Renal pelvis (tissue), 4 donors: Measurements from ENCODE around the gene SARDH. TPM values are rescaled to one million over a fixed set of nuclear protein-coding genes. Genes with fewer than 3 reads are reported as not detected.

ENCODE experiments used
- DNase-seq: peaks from one replicate; pipeline ENCODE4 v3.0.0-alpha.2; 2013
- polyA plus RNA-seq, 3 donors: library from polyadenylated mRNA; unstranded; fragments of 120-200 nt; gene quantifications; one replicate each; pipeline ENCODE4 v1.2.1, GENCODE V29; 2013; ENCODE audit not compliant: insufficient read length in 3 of 3

The SARDH gene
- polyA plus RNA-seq, 3 donors, result 12.9 to 14.8 (median 13.1) TPM

DNA sequence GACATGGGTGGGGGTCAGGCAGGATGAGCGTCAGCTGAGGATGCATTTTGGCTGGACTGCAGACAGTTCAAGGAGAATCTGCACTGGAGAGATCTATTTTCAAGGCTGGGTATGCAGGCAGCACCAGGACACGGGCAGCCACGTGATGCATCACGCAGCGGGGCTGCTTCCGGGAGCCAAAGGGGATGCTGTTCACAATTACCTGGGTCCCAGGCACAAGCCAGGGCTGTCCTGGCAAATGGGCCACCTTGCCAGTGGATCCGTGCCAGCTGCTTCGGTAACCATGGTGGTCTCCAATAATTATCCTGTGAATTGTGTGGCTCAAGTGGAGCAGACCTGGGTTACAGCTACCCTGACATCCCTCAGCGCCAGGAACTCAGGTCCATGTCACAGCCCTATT, 84.5 kb downstream of the SARDH start:
- DNase-seq, result no peak

DNA sequence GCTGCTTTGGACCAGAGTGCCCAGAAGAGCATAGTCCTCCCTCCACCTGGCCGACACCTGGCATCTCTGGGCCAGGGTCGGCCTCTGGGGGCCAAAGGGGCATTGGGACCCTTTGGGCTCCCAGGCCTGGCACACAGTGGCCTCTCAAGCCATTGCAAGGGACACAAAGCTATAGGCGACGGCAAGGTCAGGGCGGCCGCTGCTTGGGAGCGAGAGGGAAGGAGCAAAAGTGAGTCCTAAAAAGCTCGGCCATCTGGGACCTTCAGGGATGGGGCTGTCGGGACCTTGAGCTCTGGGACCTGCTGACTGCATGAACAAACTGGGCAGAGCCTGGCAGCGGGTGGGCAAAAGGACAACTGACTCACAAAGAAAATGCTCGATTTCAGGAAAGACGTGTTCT, 88.1 kb downstream of the SARDH start:
- DNase-seq, result no peak

DNA sequence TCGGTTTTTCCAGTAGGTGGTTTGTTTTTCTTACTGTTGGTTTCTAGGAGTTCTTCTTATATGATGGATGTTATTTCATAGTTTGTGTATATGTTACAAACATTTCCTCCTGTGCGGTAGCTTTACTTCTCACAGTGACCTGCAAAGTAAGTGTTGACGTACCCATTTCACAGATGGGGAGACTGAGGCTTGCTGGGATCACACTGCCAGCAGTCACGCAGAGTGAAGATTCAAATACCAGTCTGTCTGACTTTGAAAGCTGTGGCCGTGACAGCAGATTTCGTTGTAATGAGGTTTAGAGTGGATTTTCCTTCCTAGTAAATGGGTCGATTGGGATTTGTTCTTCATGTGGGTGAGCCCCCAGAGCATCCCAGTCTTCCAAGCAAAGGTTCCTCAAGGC, 89.0 kb downstream of the SARDH start:
- no peak for DNase-seq

DNA sequence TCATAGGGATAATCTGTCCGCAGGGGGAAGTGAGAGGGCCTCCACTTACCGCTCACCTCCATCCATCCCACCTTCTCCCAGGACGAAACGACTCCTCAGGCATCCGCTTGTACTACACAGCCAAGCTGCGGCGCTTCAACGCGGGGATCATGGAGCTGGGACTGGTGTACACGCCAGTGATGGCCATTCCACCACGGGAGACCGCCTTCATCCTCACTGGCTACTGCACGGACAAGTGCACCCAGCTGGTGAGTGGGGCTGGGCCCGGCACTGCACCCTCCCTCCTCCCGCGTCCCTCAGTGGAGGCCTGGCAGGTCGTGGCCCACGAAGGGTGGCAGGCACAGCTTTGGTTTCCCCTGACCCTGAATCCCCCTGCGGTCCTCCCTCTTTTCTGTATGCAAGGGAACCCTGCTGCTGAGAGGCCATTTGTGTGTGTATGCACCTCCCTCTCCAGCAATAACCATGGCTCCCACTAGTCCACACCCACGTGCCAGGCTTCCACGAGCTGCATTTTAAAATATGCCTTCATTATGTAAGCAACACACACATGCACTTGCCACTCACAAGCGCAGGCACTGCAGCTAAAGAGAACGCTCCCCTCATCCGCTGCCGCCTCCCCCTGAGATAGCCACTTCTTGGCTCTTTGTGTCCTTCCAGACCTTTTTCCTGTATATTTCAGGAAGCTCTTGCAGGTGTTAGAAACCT, 90.2 kb downstream of the SARDH start:
- no peak for DNase-seq

DNA sequence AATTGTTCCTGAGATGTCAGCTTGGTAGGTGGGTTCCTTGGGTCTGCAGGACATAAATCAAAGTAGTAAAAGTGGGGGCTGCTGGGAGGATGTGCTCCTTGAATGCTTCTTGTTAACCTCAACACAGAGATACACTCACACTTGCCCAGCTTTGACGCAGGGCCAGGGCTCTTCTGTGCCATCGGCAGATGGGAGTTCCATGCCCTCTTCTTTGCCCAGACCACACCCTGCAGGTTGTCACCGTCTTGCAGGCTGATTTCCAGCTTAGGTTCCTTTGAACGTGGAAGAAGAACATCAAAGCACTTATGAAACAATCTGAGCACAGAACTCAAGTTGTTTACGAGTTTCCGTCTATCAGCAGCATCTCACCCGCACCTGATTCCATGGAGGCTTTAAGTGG, 91.0 kb downstream of the SARDH start:
- no peak for DNase-seq

DNA sequence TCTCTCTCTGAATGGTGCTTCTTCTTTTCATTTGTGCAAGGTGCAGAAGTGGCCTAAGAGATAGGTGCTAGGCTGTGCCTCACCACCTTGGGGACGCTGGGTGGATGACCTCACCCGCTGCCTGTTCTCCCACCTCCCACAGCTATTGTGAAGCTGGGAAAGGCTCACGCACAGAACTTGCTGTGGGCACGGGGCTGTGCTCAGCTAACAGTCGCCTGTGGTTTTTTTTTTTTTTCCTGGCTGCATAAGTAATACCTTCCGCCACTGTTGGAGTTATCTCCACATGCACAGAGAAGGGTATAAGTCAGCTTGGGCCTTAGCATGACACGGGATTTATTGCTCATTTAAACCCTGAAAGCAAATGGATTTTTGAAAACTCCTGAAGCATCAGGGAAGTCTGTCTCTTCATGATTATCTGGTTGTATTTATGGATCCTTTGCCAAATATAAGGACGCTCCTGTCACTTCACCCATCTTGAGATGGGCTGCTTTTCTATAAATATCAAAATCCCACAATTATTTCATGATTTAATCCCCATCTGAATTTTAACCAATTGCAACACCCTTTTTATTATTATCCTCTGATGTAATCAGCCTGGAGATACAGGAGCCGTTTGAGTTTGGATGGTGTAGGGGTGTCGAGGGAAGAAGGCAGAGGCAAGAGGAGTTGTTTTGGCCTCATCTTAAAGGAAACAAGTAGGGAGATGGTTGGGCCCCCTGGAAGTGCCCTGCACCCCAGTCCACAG, 93.0 kb downstream of the SARDH start:
- DNase-seq, result no peak

DNA sequence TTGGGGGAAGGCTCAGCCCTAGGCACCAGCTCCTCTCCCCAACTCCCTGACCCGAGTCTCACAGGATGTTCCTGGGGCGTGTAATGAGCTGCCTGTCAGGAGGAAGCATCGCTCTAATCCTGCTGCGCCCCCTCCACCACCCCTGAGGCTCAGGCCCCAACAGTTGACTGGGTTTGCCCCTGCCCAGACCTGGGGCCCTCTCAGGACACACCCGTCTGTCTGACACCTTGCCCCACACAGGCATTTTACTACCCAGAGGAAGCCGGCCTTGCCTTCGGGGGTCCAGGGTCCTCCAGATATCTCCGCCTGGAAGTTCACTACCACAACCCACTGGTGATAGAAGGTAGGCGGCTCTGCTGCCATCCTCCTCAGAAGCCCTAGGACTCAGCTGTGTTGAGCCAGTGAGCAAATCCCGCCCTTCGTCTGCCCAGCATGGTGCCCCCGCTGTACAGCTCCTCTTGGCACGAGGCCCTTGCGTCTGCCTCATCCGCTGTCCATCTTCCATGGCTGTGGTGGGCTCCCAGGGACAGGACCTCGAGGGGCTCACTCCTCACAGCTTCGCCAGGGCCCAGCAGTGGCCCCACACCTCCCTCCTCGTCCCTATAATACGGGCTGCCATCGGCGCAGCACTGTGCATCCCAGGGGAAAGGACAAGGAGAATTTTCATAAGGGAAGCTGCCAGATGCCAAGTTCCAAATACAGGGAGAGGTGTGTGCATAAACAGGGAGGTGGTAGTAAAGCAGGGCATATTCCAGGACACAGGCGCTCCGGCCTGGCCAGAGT, 94.0 kb downstream of the SARDH start:
- DNase-seq, result no peak

DNA sequence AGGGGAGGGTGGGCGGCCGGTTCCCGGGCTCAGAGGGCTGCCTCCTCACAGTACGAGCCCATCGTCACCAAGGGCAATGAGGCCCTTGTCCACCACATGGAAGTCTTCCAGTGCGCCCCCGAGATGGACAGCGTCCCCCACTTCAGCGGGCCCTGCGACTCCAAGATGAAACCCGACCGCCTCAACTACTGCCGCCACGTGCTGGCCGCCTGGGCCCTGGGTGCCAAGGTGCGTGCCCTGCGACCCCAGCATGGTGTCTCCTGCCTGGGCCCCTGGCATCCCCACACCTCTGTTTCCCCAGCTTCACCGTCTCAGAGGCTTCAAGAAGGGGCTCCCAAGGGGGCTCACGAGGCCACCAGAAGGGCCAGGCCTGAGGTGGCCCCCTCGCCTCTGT, 94.8 kb downstream of the SARDH start:
- DNase-seq, result no peak

DNA sequence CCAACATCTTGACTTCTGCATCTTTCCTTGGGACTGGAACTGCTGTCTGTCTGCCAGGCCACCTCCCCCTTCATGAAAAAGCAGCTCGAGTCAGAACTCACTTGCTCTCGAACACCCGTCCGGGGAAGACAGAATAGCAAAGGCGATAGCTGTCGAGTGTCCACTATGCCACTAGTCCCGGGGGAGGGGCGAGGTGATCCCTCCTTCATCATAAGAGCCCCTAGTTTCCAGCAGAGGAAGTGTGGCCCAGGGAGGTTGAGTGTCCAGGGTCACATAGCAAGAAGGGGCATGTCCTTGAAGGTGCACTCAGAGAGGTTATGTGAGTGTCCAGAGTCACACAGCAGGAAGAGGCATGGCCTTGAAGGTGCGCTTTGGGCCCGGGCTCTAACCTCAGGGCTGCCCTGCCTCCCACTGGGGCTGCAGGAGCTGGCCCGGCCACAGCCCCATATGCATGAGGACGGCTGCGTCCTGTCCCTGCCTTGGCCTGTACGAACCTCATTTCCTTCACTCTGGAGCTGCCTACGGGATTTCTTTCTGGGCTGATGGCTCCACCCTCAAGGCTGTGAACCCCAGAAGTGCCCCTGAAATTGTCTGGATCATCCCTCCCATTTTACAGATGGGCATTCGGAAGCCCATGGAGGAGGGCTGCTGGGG, 95.3 kb downstream of the SARDH start:
- no peak for DNase-seq

DNA sequence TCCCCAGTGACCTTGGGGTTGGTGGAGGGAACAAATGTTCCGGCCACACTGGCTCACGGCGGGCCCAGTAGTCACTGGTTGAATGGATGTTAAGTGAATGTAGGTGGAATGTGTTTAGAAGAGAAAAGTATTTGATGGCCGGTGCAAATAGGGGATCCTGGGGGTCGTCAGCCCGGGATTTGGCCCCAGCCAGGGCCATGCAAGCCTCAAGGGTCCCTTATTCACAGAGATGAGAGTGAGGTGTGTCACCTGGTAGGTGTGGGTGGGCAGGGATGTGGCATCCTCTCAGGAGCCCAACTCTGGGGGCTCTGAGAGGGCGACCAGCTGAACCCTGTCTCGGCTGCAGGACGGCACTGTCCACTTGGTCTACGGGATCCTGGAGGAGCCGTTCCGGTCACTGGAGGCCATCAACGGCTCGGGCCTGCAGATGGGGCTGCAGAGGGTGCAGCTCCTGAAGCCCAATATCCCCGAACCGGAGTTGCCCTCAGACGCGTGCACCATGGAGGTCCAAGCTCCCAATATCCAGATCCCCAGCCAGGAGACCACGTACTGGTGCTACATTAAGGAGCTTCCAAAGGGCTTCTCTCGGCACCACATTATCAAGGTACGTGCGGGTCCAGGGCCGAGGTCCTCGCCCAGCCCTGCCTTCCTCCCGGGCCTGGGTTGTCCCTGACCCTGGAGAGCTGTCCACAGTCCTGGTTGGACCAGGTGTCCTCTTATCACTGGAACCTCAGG, 96.1 kb downstream of the SARDH start:
- no peak for DNase-seq

DNA sequence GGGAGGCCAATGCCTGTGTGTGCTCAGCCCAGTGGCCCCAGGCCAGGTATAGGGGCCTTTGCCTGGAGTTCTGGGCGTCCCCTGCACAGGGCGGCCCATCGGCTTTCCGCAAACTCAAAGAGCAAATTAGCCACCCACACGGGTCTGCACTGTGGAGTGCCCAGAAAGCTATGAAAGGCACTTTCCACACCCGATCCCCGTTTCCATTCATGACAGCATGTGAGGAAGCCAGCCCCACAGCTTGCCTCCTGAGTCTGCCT, 96.8 kb downstream of the SARDH start:
- DNase-seq, result no peak

DNA sequence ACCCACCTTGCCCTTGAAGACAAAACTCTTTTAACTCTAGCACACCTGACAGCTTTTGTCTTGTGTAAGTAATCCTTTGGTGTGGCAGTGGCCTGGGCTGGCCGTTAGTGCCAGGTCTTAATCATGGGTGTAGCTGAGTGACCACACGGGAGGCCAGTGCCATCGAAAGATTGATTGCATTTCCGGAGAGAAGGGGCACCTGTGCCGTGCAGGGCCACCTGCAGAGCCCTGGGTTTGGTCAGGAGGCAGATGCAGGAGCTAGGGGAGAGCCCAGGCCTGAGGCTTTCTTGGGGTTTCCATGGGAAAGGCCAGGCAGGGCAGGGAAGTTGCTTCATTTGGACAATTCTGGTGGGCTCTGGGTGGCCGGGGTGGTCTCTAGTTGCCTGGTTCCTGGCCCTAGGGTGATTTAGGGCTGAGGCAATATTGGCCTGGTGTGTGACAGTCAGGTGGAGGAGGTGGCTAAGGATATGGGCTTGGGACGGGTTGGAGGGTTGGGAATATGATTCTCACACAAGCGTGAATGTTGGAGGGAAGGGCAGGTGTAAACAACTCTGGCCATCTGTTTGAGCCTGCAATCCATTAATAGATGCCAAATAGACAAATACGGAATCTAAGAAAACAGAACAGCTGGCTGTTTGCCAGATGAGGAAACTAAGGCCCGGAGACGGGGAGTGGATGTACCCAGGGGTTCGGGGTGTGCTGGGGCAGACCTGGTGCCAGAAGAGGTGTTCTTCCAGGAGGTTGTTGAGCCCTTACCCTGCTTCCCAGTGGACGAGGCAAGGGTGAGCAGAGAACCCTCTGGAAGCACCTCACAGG, 97.4 kb downstream of the SARDH start:
- no peak for DNase-seq

DNA sequence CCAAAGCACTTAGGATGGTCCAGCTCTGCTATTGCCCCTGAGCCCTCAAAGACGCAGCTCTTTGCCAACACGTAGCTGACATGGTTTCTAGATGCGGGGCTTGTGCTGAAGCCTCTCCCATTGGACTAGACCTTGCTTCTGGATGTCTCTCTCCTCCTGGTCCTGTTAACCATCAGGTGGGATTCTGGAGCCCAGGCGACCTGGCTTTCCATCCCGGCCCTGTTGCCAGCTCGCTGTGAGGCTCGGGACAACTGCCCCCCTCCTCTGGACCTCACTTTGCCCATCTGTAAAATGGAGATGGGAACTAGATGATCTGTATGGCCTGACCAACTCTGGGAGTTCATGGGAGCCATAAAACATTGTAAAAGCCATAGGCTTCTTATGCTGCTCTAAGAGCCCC, 98.0 kb downstream of the SARDH start:
- DNase-seq, result no peak

DNA sequence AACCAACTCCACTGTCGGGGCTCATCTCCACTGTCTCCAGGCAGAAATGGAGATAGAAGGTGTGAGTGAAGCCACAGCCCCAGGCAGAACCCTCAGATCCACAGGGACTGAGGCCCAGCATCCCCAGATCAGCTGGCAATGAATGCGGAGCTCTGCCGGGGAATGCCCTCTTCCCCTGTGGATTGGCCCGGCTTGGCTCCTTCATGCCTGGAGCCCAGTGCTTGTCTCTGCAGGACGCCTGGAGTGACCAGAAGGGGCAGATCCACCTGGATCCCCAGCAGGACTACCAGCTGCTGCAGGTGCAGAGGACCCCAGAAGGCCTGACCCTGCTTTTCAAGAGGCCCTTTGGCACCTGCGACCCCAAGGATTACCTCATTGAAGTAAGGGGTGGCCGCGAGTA, 98.5 kb downstream of the SARDH start:
- DNase-seq, result no peak

DNA sequence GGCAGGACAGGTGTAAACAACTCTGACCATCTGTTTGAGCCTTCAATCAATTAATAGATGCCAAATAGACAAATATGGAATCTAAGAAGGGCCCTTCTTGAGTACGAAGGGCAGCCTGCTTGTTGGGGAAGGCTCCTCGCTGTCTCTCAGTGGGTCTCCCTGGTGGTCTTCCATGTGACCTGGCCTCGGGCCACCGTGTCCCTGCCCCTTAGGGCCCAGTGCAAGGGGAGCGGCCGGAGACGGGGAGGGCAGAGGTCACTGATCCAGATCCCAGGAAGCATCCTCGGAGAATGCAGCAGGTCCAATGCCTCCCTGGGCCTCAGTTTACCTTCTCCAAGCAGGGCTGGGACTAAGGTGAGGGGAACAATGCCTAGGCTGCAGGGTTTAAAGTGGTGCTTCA, 99.4 kb downstream of the SARDH start:
- DNase-seq, result no peak

DNA sequence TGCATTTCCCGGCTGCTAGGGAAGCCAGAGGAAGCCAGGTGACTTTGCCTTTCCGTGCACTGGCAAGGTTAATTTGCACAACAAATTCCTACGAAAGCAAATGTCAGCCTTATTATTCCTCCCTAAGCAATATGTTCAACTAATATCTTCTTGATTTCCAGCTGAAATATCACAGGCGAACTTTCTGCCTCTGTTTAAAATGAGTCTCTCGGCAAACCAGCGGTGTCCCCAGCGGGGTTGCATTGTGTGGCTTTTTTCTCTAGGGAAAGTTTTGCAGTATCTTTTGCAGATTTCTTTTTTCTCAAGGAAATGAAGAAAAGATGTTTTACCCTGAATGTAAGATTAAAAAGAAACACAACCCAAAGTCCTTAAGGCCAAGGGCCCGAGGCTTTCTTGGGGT, 100.1 kb downstream of the SARDH start:
- DNase-seq, result no peak

DNA sequence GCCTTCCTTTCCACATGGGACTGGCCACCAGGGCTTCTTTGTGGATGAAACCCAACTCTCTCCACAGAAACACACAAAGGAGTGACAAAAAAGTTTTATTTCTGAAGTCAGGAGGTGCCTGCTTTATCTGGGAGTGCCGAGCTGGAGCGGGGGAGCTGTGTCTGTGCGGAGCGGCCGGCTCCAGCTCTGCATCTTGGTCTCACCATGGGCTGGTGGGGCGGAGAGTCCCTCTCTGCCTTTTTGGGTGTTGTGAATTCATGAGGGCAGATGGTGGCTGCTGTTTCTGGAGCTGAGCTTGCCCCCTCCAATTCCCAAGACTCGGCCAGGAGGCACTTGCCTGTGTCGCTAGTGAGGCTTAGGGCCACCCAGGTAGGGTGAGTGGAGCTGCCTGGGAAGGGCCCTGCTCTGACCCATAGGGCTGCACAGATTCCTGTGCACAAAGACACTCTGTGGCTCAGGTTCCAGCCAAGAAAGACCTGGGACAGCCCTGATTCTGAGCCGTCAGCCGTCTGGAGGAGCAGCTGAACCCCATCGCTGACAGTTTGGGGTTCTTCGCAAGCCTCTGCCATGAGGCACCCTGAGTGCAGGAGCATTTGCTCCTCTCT, 100.6 kb downstream of the SARDH start:
- no peak for DNase-seq

DNA sequence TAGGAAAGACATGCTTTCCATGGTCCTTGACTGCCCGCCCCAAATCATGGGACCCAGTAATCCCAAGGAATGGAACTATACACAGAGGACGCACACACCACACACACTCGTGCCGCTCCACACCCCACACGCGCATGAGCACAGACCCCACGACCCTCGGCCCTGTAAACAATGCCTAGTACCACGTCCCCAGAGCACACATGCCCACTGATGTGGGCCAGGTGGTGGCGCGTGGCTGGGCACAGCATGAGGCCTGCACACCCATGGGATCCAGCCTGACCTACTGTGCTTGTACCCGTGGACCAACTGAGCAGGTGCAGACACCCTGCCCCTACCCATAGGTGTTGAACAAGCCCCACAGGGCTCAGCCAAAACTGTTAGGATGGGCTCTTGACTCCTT, 101.2 kb downstream of the SARDH start:
- no peak for DNase-seq

DNA sequence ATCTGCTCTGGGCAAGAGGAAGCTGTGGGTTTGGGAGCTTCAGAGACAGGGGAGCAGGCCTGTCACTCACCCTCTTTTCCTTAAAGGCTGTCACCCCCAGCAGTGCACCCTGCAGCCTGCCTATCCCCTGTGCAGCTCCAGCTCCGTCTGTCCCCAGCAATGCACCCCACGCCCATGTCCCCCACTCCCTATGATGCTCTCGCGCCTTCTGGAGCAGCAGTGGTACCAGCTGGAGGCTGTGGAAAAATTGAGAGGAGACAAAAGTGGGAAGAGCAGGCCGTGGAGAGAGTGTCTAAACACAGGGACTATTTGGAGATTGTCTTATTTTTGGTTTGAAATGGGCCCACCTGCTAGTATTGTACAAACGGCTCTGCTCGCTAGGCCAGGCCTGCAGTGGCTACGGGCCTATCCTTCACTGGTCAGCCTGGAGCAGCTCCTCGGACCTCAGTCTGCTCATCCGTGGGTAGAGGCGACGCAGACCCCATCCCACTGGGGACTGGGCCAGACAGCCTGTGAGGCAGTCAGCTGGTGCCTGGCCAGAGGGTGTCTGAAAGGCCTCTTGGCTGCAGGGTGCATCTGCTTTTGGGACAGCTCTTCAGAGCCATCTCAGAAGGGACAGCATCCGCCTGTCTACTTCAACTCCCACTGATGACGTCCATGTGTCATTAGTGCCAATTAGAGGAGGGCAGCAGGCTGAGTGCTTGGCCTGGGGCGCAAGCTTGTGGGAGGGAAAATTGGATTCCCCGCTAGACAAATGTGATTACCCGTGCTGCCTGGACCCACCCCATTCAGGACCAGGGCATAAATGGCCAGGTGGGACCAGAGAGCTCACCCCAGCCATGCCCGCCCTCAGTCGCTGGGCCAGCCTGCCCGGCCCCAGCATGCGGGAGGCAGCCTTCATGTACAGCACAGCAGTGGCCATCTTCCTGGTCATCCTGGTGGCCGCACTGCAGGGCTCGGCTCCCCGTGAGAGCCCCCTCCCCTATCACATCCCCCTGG, 102.3 kb downstream of the SARDH start, which contains the start of gene DBH:
Gene DBH, plus strand, starts transcription at position 831 of the 999 bp plus-strand sequence. Its CDS starts 9 bp downstream, at position 840.
- DNase-seq, result no peak
